GM23338 (cell line): ENCODE measurements around the gene DYNC2LI1. TPM values are rescaled to one million over a fixed set of nuclear protein-coding genes. Genes with fewer than 3 reads are reported as not detected.

Source experiments
- ATAC-seq: fragments of 200-7000 bp; cut with Tn5 transposase; 3 replicates; pipeline ENCODE4 v1.9.1; 2020
- DNase-seq: peaks from one replicate; pipeline ENCODE4 v3.0.0-alpha.2; 2015; ENCODE audit warnings: low spot score
- H2AFZ ChIP-seq: fragments of 200-600 bp; sonication (generic); 2 replicates; pipeline ENCODE4 v1.8.0; 2016; ENCODE audit warnings: antibody characterized with exemption, mild to moderate bottlenecking, moderate library complexity
- H3F3A ChIP-seq: fragments of 200-600 bp; sonication (generic); replicated peaks from 2 replicates; pipeline ENCODE4 v1.8.0; 2017; ENCODE audit warnings: antibody characterized with exemption, mixed run types, low read depth
- H3K27ac ChIP-seq: fragments of 200-600 bp; sonication (generic); 2 replicates; pipeline ENCODE4 v1.6.1; 2016; ENCODE audit warnings: low read depth
- H3K27me3 ChIP-seq: fragments of 200-600 bp; sonication (generic); 2 replicates; pipeline ENCODE4 v1.8.0; 2016; ENCODE audit warnings: mild to moderate bottlenecking, mixed run types, moderate library complexity; ENCODE audit not compliant: insufficient read depth
- H3K36me3 ChIP-seq: fragments of 200-600 bp; sonication (generic); 2 replicates; pipeline ENCODE4 v1.8.0; 2016; ENCODE audit warnings: mild to moderate bottlenecking; ENCODE audit not compliant: insufficient read depth
- H3K4me1 ChIP-seq: fragments of 200-600 bp; sonication (generic); 2 replicates; pipeline ENCODE4 v1.8.0; 2016; ENCODE audit warnings: mild to moderate bottlenecking, moderate library complexity; ENCODE audit not compliant: insufficient read depth
- H3K4me2 ChIP-seq: fragments of 200-600 bp; sonication (generic); 2 replicates; pipeline ENCODE4 v1.7.1; 2017; ENCODE audit warnings: mixed run types
- H3K4me3 ChIP-seq: fragments of 200-600 bp; sonication (generic); 2 replicates; pipeline ENCODE4 v1.6.1; 2016; ENCODE audit warnings: mixed run types
- H3K79me2 ChIP-seq: fragments of 200-600 bp; sonication (generic); replicated peaks from 2 replicates; pipeline ENCODE4 v1.8.0; 2017; ENCODE audit warnings: mild to moderate bottlenecking; ENCODE audit not compliant: insufficient read depth
- H3K9me2 ChIP-seq: fragments of 200-600 bp; sonication (generic); 2 replicates; pipeline ENCODE4 v1.8.0; 2017; ENCODE audit not compliant: insufficient read depth
- H4K20me1 ChIP-seq: fragments of 200-600 bp; sonication (generic); replicated peaks from 2 replicates; pipeline ENCODE4 v1.8.0; 2017; ENCODE audit warnings: mild to moderate bottlenecking; ENCODE audit not compliant: insufficient read depth
- H3K27ac Mint-ChIP-seq: 2 replicates; pipeline ENCODE4 v1.8.0; 2020; ENCODE audit warnings: inconsistent platforms, mild to moderate bottlenecking, moderate library complexity, mixed read lengths
- H3K27me3 Mint-ChIP-seq: 3 replicates; pipeline ENCODE4 v1.8.0; 2022; ENCODE audit warnings: low read depth, mild to moderate bottlenecking, moderate library complexity, mixed read lengths, inconsistent platforms; ENCODE audit not compliant: insufficient read depth, poor library complexity
- H3K36me3 Mint-ChIP-seq: 3 replicates; pipeline ENCODE4 v1.8.0; 2021; ENCODE audit warnings: low read depth, mild to moderate bottlenecking, inconsistent platforms, moderate library complexity, mixed read lengths
- H3K4me1 Mint-ChIP-seq: 3 replicates; pipeline ENCODE4 v1.8.0; 2020; ENCODE audit warnings: mild to moderate bottlenecking, inconsistent platforms, mixed read lengths
- H3K4me3 Mint-ChIP-seq: 3 replicates; pipeline ENCODE4 v1.8.0; 2021; ENCODE audit warnings: moderate library complexity, mild to moderate bottlenecking, inconsistent platforms, mixed read lengths
- H3K9me3 Mint-ChIP-seq: 3 replicates; pipeline ENCODE4 v1.8.0; 2020; ENCODE audit warnings: moderate library complexity, mild to moderate bottlenecking, inconsistent platforms, mixed read lengths
- CREB1 ChIP-seq: fragments of 250-450 bp; sonication (Bioruptor Pico); IDR thresholded peaks from 2 replicates; pipeline ENCODE4 v1.5.0; 2020; ENCODE audit warnings: low read depth, mild to moderate bottlenecking, moderate library complexity
- JUNB ChIP-seq: IDR thresholded peaks from one replicate; pipeline ENCODE4 v1.6.1; 2016; ENCODE audit warnings: antibody characterized with exemption; ENCODE audit not compliant: unreplicated experiment
- NANOG ChIP-seq: IDR thresholded peaks from 2 replicates; pipeline ENCODE4 v1.6.1; 2016; ENCODE audit warnings: antibody characterized with exemption, borderline replicate concordance
- ZNF114 ChIP-seq: fragments of 250-450 bp; sonication (Bioruptor Pico); IDR thresholded peaks from 2 replicates; pipeline ENCODE4 v1.5.0; 2020; ENCODE audit warnings: mild to moderate bottlenecking, moderate library complexity
- polyA plus RNA-seq: library from polyadenylated mRNA; unstranded; fragments of >200 nt; fragmentation: Nextera tagmentation; extraction: Ambion mirVana; gene quantifications from 2 replicates; pipeline ENCODE4 v1.2.1, GENCODE V29; 2016
- total RNA-seq: library from RNA; depleted of rRNA; stranded (reverse); fragments of >200 nt; shearing (Covaris generic); gene quantifications from 2 replicates; pipeline ENCODE4 v1.2.3, GENCODE V29; 2014
- TF ChIP-seq, protein P1 (sequence below): fragments of 250-450 bp; sonication (Bioruptor Pico); IDR thresholded peaks from 2 replicates; pipeline ENCODE4 v1.5.0; 2020; ENCODE audit warnings: mild to moderate bottlenecking, moderate library complexity
- TF ChIP-seq, protein P2 (sequence below), 2 experiments: fragments of 200-600 bp in 1 of 2; sonication (generic) in 1 of 2; conservative IDR thresholded peaks; 2 replicates each; pipeline versions ENCODE4 v1.5.1 to v1.6.1; 2016 to 2017; ENCODE audit warnings: antibody characterized with exemption in 2 of 2, low read depth in 2 of 2, mild to moderate bottlenecking in 2 of 2, moderate library complexity in 1 of 2

Gene DYNC2LI1
- total and polyA plus RNA-seq, 2 experiments from 2014 or later: 8.4 to 11.5 TPM

DNA sequence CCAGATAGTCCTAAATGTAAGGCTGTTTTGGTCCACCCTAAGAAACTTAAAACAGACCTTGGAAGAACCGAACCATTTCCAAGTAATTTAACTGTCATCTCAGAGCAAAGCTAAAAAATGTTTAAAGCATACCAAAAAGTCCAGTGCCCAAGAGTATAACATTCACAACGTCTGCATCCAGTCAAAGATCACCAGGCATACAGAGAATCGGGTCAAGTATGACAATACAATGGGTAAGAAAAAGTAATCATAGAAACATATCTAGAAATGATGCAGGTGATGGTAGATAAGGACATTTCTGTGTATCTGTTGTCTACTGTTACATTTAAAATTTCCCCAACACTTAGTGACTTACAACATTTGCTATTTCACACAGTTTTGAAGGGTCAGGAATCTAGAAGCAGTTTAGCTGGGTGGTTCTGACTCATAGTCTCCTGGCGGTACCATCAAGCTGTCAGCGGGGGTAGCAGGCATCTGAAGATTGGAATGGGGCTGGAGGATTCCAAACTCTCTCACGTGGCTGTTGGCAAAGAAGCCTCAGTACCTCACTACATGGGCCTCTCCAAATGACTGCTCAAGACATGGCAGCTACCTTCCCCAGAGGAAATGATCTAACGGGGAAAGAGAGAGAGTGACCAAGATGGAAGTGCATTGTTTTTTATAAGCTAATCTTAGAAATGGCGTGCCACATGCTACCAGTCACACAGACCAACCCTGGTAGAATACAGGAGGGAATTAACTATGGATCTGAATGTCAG is 36.6 kb upstream of the DYNC2LI1 start (continued):
- TF ChIP-seq, protein P1, sequence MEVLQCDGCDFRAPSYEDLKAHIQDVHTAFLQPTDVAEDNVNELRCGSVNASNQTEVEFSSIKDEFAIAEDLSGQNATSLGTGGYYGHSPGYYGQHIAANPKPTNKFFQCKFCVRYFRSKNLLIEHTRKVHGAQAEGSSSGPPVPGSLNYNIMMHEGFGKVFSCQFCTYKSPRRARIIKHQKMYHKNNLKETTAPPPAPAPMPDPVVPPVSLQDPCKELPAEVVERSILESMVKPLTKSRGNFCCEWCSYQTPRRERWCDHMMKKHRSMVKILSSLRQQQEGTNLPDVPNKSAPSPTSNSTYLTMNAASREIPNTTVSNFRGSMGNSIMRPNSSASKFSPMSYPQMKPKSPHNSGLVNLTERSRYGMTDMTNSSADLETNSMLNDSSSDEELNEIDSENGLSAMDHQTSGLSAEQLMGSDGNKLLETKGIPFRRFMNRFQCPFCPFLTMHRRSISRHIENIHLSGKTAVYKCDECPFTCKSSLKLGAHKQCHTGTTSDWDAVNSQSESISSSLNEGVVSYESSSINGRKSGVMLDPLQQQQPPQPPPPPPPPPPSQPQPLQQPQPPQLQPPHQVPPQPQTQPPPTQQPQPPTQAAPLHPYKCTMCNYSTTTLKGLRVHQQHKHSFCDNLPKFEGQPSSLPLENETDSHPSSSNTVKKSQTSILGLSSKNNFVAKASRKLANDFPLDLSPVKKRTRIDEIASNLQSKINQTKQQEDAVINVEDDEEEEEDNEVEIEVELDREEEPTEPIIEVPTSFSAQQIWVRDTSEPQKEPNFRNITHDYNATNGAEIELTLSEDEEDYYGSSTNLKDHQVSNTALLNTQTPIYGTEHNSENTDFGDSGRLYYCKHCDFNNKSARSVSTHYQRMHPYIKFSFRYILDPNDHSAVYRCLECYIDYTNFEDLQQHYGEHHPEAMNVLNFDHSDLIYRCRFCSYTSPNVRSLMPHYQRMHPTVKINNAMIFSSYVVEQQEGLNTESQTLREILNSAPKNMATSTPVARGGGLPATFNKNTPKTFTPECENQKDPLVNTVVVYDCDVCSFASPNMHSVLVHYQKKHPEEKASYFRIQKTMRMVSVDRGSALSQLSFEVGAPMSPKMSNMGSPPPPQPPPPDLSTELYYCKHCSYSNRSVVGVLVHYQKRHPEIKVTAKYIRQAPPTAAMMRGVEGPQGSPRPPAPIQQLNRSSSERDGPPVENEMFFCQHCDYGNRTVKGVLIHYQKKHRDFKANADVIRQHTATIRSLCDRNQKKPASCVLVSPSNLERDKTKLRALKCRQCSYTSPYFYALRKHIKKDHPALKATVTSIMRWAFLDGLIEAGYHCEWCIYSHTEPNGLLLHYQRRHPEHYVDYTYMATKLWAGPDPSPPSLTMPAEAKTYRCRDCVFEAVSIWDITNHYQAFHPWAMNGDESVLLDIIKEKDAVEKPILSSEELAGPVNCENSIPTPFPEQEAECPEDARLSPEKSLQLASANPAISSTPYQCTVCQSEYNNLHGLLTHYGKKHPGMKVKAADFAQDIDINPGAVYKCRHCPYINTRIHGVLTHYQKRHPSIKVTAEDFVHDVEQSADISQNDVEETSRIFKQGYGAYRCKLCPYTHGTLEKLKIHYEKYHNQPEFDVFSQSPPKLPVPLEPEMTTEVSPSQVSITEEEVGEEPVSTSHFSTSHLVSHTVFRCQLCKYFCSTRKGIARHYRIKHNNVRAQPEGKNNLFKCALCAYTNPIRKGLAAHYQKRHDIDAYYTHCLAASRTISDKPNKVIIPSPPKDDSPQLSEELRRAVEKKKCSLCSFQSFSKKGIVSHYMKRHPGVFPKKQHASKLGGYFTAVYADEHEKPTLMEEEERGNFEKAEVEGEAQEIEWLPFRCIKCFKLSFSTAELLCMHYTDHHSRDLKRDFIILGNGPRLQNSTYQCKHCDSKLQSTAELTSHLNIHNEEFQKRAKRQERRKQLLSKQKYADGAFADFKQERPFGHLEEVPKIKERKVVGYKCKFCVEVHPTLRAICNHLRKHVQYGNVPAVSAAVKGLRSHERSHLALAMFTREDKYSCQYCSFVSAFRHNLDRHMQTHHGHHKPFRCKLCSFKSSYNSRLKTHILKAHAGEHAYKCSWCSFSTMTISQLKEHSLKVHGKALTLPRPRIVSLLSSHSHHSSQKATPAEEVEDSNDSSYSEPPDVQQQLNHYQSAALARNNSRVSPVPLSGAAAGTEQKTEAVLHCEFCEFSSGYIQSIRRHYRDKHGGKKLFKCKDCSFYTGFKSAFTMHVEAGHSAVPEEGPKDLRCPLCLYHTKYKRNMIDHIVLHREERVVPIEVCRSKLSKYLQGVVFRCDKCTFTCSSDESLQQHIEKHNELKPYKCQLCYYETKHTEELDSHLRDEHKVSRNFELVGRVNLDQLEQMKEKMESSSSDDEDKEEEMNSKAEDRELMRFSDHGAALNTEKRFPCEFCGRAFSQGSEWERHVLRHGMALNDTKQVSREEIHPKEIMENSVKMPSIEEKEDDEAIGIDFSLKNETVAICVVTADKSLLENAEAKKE: no peak
- TF ChIP-seq ZNF114 (CRISPR knock-in tag): no peak
- TF ChIP-seq CREB1 (CRISPR knock-in tag): no peak
- TF ChIP-seq NANOG: no peak

DNA sequence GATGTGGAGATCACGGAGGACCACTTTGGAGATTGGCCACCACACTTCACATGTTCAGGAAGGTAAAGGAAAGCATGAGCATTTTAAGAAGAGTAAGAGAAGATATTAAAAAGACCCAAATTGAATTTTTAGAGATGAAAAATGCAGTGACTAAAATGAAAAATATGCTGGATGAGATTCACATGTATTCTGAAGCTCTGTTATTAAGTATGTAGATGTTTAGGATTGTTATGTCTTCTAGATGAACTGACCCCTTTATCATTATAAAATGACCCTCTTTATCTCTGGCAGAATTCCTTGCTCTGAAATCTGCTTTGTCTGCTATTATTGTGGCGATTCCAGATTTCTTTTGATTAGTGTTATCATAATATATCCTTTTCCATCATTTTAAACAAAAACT is 36.0 kb upstream of the DYNC2LI1 start:
- peaks cover 5% of the 10 kb centered on the region; the same call in 2 of the 3 replicates for H3K4me1 Mint-ChIP-seq
- no peaks in the 10 kb centered on the region for H3K4me1 ChIP-seq
- no peaks in the 10 kb centered on the region for H3K9me3 Mint-ChIP-seq
- H3K79me2 ChIP-seq: no peaks in the 10 kb centered on the region
- H3K27ac ChIP-seq: no peak overlapping the region
- H4K20me1 ChIP-seq: no peaks in the 10 kb centered on the region
- DNase-seq (no peak), ATAC-seq (no peak)
- no peaks in the 10 kb centered on the region for H3K9me2 ChIP-seq
- H3K27me3 Mint-ChIP-seq: no peaks in the 10 kb centered on the region
- no peaks in the 10 kb centered on the region for H3F3A ChIP-seq
- H3K4me2 ChIP-seq: no peak overlapping the region
- H3K27me3 ChIP-seq: no peaks in the 10 kb centered on the region
- H3K4me3 ChIP-seq: no peak overlapping the region
- no peak overlapping the region for H3K27ac Mint-ChIP-seq
- no peaks in the 10 kb centered on the region for H3K36me3 ChIP-seq
- H3K4me3 Mint-ChIP-seq: no peak overlapping the region
- H2AFZ ChIP-seq: no peak overlapping the region
- H3K36me3 Mint-ChIP-seq: no peaks in the 10 kb centered on the region
- TF ChIP-seq NANOG: no peak
- TF ChIP-seq JUNB: no peak
- TF ChIP-seq, protein P1: no peak
- TF ChIP-seq, protein P2, sequence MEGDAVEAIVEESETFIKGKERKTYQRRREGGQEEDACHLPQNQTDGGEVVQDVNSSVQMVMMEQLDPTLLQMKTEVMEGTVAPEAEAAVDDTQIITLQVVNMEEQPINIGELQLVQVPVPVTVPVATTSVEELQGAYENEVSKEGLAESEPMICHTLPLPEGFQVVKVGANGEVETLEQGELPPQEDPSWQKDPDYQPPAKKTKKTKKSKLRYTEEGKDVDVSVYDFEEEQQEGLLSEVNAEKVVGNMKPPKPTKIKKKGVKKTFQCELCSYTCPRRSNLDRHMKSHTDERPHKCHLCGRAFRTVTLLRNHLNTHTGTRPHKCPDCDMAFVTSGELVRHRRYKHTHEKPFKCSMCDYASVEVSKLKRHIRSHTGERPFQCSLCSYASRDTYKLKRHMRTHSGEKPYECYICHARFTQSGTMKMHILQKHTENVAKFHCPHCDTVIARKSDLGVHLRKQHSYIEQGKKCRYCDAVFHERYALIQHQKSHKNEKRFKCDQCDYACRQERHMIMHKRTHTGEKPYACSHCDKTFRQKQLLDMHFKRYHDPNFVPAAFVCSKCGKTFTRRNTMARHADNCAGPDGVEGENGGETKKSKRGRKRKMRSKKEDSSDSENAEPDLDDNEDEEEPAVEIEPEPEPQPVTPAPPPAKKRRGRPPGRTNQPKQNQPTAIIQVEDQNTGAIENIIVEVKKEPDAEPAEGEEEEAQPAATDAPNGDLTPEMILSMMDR (conservative IDR thresholded peaks at IDR 0.05; ENCODE audit: low read depth in 2 of 2): no peak
